Stimulated activated CD4-positive, alpha-beta T cell treated with anti-CD3 and anti-CD28 coated beads, Interleukin-4, amount 100 ng/mL, for 48 hours (primary cell): ENCODE data around the gene OR56A5.
A peak's percentile ranks its signal among the peaks of the same experiment; 100 is the strongest.

Source experiments
- DNase-seq, 2 donors: peaks; one replicate each; pipeline ENCODE4 v3.0.0-alpha.2; 2020; ENCODE audit warnings: low read depth in 2 of 2

OR56A5 gene

DNA sequence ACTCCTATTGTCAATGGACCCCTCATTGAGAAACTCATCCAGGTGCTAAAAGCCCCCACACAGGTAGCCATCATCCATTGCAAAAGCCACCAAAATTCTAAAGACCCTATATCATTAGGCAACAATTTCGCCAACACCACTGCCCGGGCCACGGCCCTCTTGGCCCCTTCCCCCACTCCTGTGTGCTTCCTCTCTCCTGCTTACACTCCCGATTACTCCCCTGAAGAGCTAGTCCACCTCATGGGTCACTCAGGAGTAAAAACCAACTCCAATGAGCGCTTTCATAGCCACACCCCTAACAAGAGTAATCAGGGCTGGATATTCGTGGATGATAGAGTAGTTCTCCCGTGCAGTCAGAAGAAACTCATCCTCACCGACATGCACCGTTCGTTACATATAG, 35.2 kb downstream of the OR56A5 start:
- DNase-seq, result no peak

- DNase-seq, result no peak
Observed at GRCh38 chr11:5932671-5933070, 35.6 kb downstream of the OR56A5 start.

DNA sequence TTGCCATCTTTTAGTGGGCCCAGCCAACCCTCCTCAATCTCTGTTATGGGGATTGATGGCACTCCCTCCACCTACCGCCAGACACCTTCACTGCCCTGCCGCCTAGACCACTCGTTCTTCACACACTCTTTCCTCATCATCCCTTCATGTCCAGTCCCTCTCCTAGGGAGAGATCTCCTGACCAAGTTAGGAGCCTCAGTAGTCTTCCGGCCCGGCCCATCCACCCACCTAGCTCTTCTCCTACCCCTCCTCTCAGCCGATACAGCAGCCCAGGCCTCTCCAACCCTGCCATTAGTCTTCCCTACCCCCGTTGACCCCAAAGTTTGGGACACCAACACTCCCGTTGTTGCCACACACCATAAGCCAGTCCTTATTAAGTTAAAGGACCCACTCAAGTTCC, 37.2 kb downstream of the OR56A5 start:
- DNase-seq, result no peak

- DNase-seq, result no peak
Observed at GRCh38 chr11:5930614-5931013, 37.7 kb downstream of the OR56A5 start.

DNA sequence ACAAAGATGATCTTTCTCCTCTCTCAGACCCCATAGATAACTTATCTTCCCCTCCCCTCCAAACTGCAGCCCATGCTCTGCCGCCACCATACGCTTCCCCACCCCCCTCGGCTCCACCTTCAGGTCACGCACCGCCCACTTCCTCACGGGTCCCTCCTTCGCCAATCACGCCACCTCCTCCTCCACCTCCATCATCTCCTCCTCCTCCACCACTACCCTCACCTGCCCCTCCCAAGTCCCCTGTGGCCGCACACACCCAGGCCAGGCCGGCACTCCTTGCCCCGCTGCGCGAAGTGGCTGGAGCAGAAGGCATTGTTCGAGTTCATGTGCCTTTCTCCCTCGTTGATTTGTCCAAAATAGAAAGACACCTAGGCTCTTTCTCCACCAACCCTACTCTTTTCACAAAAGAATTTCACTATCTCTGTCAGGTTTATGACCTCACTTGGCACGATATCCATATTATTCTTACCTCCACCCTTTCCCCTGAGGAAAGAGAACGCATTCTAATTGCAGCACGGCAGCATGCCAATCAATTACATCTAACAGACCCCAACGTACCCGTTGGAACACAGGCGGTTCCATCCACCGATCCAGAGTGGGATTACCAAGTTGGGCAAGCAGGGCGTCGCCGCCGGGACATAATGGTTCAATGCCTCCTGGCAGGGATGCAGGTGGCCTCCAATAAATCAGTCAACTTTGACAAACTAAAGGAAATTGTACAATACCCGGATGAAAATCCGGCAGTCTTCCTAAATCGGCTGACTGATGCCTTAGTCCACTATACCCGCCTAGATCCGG, 38.5 kb downstream of the OR56A5 start:
- DNase-seq, result no peak

- DNase-seq, result no peak
Observed at GRCh38 chr11:5928811-5929210, 39.5 kb downstream of the OR56A5 start.

- DNase-seq, result no peak
Observed at GRCh38 chr11:5928271-5928670, 40.0 kb downstream of the OR56A5 start.

GRCh38 chr11:5923794-5924193, 44.5 kb downstream of the OR56A5 start:
- no peak for DNase-seq

GRCh38 chr11:5923427-5923776, 44.9 kb downstream of the OR56A5 start:
- DNase-seq, result no peak

GRCh38 chr11:5922749-5923426, 45.4 kb downstream of the OR56A5 start:
- DNase-seq, result peak in 1 of 2 donors; percentile 7
